ENCODE measurements around the gene PRR13.
A peak's percentile ranks its signal among the peaks of the same experiment; 100 is the strongest.
"Not testable (repeated sequence)": the region's sequence is repeated elsewhere in the genome, so short reads cannot be mapped to it uniquely, and the experiment has no call there.

Gene PRR13

DNA sequence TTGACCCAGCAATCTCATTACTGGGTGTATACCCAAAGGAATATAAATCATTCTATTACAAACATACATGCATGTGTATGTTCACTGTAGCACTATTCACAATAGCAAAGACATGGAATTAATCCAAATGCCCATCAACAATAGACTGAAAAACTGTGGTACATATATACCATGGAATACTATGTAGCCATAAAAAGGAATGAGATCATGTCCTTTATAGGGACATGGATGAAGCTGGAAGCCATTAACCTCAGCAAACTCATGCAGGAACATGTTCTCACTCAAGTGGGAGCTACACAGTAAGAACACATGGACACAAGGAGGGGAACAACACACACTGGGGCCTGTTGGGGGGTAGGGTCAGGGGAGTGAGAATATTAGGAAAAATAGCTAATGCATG, 2.0 kb upstream of the PRR13 start:
- DNase-seq, result not testable (repeated sequence)

DNA sequence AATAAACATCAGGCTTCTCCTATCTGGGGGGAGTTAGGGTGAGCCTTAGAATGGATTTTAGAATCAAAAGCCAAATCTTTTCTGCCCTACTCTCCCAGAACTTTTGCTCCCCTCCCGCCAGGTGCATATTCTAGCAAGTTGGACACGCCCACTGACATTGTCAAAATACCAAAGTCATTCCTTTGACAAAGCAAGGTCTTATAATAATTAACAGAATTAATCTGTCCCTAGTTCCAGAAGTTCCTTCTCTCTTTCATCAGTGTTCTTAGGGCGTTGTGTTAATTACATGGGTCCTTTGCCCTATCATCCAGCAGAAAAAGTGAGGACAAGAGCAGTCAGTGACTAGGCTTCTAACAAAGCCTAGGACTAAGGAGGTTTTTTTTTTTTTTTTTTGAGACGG, 2.4 kb downstream of the PRR13 start:
- DNase-seq, result no peak

DNA sequence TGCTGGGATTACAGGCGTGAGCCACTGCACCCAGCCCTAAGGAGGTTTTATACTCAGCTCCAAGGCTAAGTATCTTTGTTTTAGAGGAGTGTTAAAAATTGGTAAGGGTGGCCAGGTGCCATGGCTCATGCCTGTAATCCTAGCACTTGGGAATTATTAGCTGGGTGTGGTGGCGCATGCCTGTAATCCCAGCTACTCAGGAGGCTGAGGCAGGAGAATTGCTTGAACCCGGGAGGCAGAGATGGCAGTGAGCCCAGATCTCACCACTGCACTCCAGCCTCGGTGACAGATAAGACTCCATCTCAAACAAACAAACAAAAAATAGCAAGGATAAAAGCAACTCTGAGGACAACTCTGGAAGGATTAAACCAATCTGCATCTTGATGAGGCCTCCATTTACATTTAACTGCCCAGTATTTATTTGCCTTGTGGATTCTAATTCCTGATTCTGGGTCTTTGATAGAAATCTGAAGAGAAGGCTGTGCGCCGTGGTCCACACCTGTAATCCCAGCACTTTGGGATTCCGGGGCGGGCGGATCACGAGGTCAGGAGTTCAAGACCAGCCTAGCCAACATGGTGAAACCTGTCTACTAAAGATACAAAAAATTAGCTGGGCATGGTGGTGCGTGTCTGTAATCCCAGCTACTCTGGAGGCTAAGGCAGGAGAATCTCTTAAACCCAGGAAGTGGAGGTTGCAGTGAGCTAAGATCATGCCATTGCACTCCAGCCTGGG, 3.2 kb downstream of the PRR13 start:
- not testable (repeated sequence) for DNase-seq

DNA sequence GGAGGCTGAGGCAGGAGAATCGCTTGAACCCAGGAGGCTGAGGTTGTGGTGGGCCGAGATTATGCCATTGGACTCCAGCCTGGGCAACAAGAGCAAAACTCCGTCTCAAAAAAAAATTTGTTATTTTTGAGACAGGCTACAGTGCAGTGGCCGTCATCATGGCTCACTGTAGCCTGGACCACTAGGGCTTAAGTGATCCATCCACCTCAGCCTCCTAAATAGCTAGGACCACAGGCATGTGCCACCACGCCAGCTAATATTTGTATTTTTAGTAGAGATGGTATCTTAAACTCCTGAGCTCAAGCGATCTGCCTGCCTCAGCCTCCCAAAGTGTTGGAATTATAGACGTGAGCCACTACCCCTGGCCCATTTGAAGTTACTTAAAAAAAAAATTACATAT, 9.4 kb downstream of the PRR13 start:
- DNase-seq, result no peak

DNA sequence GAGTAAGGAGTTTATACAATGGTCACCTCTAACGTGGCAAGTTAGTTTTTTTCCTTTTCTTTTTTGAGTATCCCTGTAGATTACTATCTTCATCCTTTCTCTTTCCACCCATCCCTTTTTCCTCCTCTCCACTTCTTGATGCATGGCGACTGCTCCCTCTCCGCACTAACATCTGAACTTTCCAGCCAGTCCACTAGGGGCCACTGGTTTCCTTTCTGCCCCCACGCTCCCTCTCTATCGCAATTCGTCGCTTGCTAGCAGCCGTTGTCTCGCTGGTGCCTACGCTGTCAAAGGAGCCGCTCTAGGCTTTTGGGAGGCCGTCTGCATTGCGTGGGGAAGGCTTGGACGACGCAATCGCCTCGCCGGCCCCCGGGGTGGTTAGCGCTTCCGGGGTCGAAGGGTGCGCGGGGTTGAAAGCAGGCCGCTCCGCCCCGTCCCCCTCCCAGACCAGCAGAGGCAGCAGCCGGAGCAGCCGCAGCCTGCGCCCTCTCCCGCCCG, 10.2 kb downstream of the PRR13 start, which contains the start of gene PCBP2:
Gene PCBP2, plus strand, starts transcription at position 442 of the 498 bp plus-strand sequence. CDS start 2,699 bp downstream, outside the sequence.
- DNase-seq, result peak; percentile 99

DNA sequence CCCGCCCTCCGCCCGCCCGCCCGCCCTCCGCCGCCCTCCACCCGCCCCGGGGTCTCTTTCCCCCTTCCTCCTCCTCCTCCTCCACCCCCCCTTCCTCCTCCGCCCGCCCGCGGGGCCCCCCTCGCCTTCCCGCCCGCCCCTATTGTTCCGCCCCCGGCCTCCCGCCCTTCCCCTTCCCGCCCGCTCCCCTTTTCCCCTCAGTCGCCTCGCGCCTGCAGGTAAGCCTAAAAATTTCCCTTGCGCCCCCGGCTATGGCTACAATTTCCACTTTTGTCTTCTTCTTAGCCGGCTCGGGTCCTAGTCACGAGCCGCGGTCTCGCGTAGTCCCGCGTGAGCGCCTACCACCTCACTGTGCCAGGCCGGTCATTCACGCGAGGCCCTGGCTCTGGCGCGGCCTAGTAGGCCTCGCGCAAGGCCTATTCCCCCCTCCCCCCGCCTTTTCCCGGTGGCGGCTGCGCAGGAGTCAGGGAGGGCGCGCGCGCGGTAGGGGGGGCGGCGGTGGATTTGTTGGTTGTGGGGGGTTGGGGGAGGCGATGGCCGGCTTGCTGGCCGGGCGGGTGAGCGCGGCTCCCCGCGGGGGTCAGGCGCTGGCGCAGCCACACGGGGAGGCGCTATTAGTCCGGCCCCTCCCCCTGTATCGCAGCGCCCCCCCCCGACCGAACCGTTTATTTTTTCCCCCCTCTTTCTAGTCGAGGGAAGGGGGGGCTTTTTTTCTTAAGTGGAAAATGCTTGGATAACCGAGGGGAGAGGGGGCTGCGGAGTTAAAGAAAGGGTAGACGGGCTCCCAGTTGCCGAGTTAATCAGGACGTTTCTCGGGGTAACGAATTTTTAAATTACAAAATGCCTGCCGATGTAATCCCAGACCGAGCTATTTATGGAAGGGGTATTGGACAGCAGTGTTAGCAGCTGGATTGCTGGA, 10.9 kb downstream of the PRR13 start:
- DNase-seq, result peak; percentile 84

- no peak for DNase-seq
These were observed 12.6 kb downstream of the PRR13 start for GRCh38 chr12:53453953-53454640.

DNA sequence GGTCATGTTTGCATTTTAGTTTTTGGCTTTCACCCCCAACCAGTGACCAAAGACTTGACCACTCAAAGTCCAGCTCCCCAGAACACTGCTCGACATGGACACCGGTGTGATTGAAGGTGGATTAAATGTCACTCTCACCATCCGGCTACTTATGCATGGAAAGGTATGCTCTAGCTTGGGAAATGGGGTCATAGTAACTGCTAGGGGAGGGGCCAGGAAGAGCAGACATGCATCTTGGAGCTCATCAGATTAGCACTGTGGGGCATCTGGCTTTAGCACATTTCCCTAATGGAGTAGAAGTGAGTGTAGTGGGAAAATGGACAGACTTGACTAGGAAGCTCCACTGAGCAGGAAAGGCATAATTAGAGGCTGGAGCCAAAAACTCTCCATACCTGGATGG, 13.2 kb downstream of the PRR13 start:
- DNase-seq, result no peak

GRCh38 chr12:53456654-53457366, 15.3 kb downstream of the PRR13 start:
- no peak for DNase-seq

DNA sequence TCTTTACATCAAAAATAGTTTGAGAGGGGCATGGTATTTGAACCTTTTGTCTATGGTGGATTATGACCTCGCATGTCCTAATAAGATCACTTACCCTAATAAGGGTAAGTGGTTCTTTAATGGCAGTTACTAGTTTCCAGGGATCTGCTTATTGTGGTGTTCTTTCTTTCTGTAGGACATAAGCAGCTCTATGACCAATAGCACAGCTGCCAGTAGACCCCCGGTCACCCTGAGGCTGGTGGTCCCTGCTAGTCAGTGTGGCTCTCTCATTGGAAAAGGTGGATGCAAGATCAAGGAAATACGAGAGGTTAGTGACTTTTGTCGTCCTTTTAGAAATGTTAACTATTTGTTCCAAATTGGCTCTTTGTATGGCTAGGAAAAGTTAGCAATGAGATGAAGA, 17.6 kb downstream of the PRR13 start:
- DNase-seq, result no peak

DNA sequence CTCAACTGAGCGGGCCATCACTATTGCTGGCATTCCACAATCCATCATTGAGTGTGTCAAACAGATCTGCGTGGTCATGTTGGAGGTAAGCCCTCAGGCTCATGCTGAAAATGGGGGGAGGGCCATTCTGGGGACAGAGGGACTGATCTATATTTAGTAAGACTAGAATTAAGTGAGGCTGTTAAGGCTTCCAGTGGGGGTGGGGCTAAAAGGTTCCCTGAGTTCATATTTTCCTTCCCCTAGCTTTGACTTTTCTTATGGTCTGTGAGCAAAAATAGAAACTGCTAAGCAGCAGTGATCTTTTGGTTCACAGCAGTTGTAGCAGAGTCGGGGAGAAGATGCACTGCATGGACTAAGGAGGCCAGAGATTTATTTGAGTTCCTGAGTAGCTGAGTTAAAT, 19.5 kb downstream of the PRR13 start:
- DNase-seq, result no peak

DNA sequence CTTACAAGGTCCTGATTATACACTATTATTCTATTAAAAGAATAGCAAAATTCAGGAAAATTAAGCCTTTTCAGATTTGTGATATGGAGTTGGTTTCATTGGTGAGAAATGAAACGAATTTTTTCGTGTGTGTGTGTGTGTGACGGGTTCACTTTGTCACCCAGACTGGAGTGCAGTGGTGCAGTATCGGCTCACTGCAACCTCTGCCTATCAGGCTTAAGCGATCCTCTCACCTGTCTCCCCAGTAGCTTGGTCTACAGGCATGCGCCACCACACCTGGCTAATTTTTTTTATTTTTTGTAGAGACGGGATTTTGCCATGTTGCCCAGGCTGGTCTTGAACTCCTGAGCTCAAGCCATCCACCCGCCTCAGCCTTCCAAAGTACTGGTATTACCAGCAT, 20.1 kb downstream of the PRR13 start:
- DNase-seq, result no peak

DNA sequence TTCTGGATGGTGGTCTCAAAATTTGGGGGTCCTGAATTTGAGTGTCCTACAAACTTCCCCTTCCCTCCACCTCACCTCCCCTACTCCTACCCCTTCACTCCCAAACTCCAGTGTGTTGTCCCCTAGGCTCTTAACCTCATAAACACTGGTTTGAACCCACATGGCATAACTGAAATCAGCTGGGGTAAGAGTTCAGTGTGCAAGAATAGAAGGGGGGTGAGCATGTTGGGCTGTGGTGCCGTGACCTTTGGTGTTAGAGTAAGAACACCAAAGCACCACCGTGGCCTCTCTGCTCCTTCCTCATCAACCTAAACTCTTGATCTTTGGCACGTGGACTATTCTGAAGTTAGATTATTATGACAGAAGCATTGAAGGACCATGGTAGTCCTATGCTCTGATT, 21.4 kb downstream of the PRR13 start:
- DNase-seq, result no peak

DNA sequence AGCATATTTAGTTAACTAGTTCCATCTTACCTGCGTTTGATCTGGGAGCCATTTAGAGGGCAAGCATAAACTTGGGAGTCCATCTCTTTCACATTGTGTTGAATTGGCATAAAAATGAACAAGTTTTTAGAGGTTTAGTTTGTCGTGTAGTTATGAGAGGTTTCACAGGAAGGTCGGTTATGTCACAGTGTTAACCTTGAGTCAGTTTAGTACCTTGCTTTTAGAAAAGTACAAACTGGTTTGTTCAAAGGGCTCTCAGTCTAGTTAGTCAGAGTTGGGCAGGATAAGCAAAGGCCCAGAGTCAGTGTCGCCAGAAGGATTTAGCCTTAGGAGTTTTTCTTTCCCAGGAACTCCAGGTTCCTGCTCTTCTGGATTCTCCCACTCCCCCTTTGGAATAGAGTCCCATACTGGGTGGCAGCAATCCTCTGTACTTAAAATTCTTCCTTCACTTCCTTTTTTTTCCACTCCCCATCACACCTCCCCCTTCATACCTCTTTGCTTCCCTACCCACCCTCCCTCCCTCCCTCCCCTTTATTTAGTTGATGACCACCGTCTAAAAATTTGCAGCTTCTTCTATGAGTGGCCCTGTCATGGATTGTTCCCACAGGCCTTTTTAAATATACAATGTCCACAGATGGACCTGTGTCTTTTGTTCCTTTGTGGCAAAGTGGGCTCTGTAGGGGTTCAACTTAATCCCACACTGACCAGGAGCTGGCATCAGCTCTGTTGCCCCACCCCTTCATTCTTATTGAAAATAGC, 22.4 kb downstream of the PRR13 start:
- no peak for DNase-seq

- DNase-seq, result no peak
These were observed 23.3 kb downstream of the PRR13 start for GRCh38 chr12:53464685-53465418.

- DNase-seq, result no peak
These were observed 24.1 kb downstream of the PRR13 start for GRCh38 chr12:53465679-53466078.

GRCh38 chr12:53466640-53467039, 25.1 kb downstream of the PRR13 start:
- DNase-seq, result no peak

GRCh38 chr12:53467082-53467481, 25.5 kb downstream of the PRR13 start:
- no peak for DNase-seq

DNA sequence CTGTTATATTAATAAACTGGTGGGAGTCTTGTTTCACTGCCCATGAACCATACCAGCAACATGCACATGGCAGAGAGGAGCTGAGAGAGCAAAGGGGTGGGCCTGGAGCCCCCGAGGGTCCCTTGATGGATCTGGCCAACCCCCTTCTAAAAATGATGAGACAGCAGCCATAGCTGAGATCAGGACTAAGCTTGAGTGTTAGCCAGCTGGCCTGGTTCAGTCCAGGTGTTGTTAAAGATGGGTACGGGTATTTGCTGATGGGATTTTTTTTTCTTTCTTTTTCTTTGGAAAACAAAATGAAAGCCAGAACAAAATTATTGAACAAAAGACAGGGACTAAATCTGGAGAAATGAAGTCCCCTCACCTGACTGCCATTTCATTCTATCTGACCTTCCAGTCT, 26.3 kb downstream of the PRR13 start:
- DNase-seq, result no peak

DNA sequence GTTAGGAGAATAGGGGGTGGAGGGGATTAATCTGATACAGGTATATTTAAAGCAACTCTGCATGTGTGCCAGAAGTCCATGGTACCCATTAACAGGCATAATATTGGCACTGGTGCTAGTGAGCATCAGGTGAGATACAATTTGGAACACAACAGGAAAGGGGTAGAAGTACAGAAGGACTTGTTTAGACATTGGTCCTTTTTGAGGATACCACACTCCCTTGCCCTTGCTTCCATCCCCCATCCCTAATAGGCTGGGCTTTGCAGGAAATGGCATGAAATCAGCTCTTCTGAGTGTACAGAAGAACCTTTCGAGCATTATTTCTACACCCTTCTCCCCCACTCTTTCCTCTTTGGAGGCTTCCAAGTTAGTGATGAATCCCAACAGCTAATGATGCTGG, 26.7 kb downstream of the PRR13 start:
- DNase-seq, result no peak

DNA sequence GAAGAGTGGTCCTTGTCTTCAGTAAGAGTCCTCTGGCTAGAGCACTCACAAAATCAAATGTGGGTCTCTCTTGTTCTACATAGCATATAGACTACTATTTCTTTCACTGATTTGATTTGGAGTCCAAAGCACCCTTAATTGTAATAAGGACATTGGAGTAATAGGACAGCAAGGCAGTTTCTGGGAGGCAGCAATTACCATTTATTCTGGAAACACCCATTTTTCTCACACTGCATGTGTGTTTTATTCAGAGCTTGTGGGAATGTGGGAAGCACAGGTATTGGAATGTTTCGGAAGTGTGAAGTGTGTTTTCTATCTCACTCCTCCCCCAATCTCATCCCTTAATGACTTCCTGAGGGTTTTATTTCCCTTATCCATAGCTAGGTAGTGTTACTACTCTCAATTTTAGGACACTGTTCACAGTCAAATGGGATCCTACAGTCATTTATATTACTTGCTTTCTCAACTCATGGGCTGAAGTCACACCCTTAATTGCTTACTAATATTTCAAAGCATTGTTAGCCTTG, 30.6 kb downstream of the PRR13 start:
- DNase-seq, result no peak

All from CD4-positive, alpha-beta T cell treated with Interleukin-12 subunit alpha and Interleukin-12 subunit beta, for 1 hour (primary cell).